ENCODE results near the gene GAL3ST2.
"Not testable (repeated sequence)": the region's sequence is repeated elsewhere in the genome, so short reads cannot be mapped to it uniquely, and the experiment has no call there.

Gene GAL3ST2

GRCh38 chr2:241780939-241781569 lies 4.4 kb downstream of the GAL3ST2 start:
- no peak overlapping the region for H2BK120ac ChIP-seq (ENCODE audit: low read depth, low read length)
- no peak overlapping the region for H4K91ac ChIP-seq (ENCODE audit: low read depth, low read length, poor library complexity)
- H3K23ac ChIP-seq (ENCODE audit: low read depth, low read length, poor library complexity) = no peak overlapping the region
- no peak overlapping the region for H3K4me3 ChIP-seq (ENCODE audit: low read length in 2 of 2)
- H3K4me1 ChIP-seq (ENCODE audit: control insufficient read depth in 2 of 2, insufficient read depth in 1 of 2, low read depth in 1 of 2, low read length in 2 of 2) = no peaks in the 10 kb centered on the region
- H3K4ac ChIP-seq (ENCODE audit: low read length) = no peak overlapping the region
- no peak overlapping the region for H3K14ac ChIP-seq (ENCODE audit: low read length)
- no peaks in the 10 kb centered on the region for H3K36me3 ChIP-seq (replicated peaks in 1 of 2; ENCODE audit: control insufficient read depth in 2 of 2, insufficient read depth in 2 of 2, low read length in 2 of 2)
- no peak overlapping the region for H2AFZ ChIP-seq (ENCODE audit: low read length)
- no peak overlapping the region for H2AK5ac ChIP-seq (ENCODE audit: low read depth, low read length)
- no peak overlapping the region for H2BK12ac ChIP-seq (ENCODE audit: low read length)
- H3K79me1 ChIP-seq (ENCODE audit: low read depth, low read length) = no peaks in the 10 kb centered on the region
- H3K27me3 ChIP-seq (ENCODE audit: control insufficient read depth in 3 of 3, insufficient read depth in 3 of 3, low read depth in 1 of 3, low read length in 3 of 3) = no peaks in the 10 kb centered on the region
- H3K18ac ChIP-seq (ENCODE audit: low read length) = no peak overlapping the region
- no peak for DNase-seq (ENCODE audit: low spot score)
- WGBS, 2 donors (ENCODE audit: extremely low coverage in 2 of 2, insufficient read length in 2 of 2, insufficient replicate concordance in 1 of 2) = no CpG with 5 or more reads among the region's 5 CpGs
- no peak overlapping the region for H3K27ac ChIP-seq (replicated peaks; ENCODE audit: low read length)
- H3K4me2 ChIP-seq (ENCODE audit: insufficient read depth, low read length, poor library complexity, severe bottlenecking) = no peak overlapping the region
- H3K9me3 ChIP-seq (replicated peaks in 1 of 2; ENCODE audit: control insufficient read depth in 2 of 2, insufficient read depth in 1 of 2, low read depth in 1 of 2, low read length in 2 of 2) = peaks cover 2 to 3% of the 10 kb centered on the region in 2 donors
- H2BK15ac ChIP-seq (ENCODE audit: low read length) = no peak overlapping the region
- no peak overlapping the region for H4K8ac ChIP-seq (ENCODE audit: low read depth, low read length)
- H2BK5ac ChIP-seq (ENCODE audit: low read length) = no peak overlapping the region
- no peak overlapping the region for H3K9ac ChIP-seq (ENCODE audit: low read depth, low read length, poor library complexity)

- H3K18ac ChIP-seq (ENCODE audit: low read length); H4K91ac ChIP-seq (ENCODE audit: low read depth, low read length, poor library complexity); H3K27ac ChIP-seq (replicated peaks; ENCODE audit: low read length); H3K79me1 ChIP-seq (ENCODE audit: low read depth, low read length); H3K4me1 ChIP-seq (ENCODE audit: control insufficient read depth in 2 of 2, insufficient read depth in 1 of 2, low read depth in 1 of 2, low read length in 2 of 2); H3K4me3 ChIP-seq (ENCODE audit: low read length in 2 of 2); H3K9me3 ChIP-seq (replicated peaks in 1 of 2; ENCODE audit: control insufficient read depth in 2 of 2, insufficient read depth in 1 of 2, low read depth in 1 of 2, low read length in 2 of 2); H3K23ac ChIP-seq (ENCODE audit: low read depth, low read length, poor library complexity); H2AFZ ChIP-seq (ENCODE audit: low read length); H2BK5ac ChIP-seq (ENCODE audit: low read length); H3K36me3 ChIP-seq (replicated peaks in 1 of 2; ENCODE audit: control insufficient read depth in 2 of 2, insufficient read depth in 2 of 2, low read length in 2 of 2); H3K4ac ChIP-seq (ENCODE audit: low read length); H3K27me3 ChIP-seq (ENCODE audit: control insufficient read depth in 3 of 3, insufficient read depth in 3 of 3, low read depth in 1 of 3, low read length in 3 of 3); H4K8ac ChIP-seq (ENCODE audit: low read depth, low read length); H2AK5ac ChIP-seq (ENCODE audit: low read depth, low read length); H2BK12ac ChIP-seq (ENCODE audit: low read length); H3K9ac ChIP-seq (ENCODE audit: low read depth, low read length, poor library complexity); H3K4me2 ChIP-seq (ENCODE audit: insufficient read depth, low read length, poor library complexity, severe bottlenecking); H2BK15ac ChIP-seq (ENCODE audit: low read length); H2BK120ac ChIP-seq (ENCODE audit: low read depth, low read length); H3K14ac ChIP-seq (ENCODE audit: low read length); DNase-seq (ENCODE audit: low spot score): not testable (repeated sequence)
- WGBS, 2 donors (ENCODE audit: extremely low coverage in 2 of 2, insufficient read length in 2 of 2, insufficient replicate concordance in 1 of 2) = no CpG with 5 or more reads among the region's 3 CpGs
Measured at GRCh38 chr2:241782053-241782452, 5.4 kb downstream of the GAL3ST2 start.

DNA sequence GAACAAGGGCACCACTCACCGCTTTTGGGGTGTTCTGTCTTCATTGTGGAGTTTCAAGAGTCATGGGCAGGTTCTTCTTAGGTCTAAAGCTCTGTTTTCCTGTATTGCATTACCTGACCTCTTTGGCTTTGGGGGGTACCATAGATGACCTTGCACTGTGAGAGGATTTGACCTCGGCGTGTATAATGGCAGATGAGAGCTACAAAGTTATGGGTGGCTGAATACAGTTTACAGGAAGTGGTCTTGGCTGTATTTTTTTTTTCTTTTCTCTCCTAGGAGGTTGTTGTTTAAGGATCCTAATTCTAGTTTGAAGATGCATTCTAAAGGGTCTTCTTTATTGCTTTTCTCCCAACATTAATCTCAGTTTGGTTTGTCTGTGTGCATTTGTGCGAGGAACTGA lies 11.5 kb downstream of the GAL3ST2 start:
- Histone ChIP-seq H3K4me2 (ENCODE audit: insufficient read depth, low read length, poor library complexity, severe bottlenecking) (no peak overlapping the region), H3K9me3 (replicated peaks in 1 of 2; ENCODE audit: control insufficient read depth in 2 of 2, insufficient read depth in 1 of 2, low read depth in 1 of 2, low read length in 2 of 2) (peaks cover 2 to 4% of the 10 kb centered on the region in 2 donors), H2BK12ac (ENCODE audit: low read length) (no peak overlapping the region), H3K27ac (replicated peaks; ENCODE audit: low read length) (no peak overlapping the region), H3K4ac (ENCODE audit: low read length) (no peak overlapping the region), H2BK5ac (ENCODE audit: low read length) (no peak overlapping the region), H2AK5ac (ENCODE audit: low read depth, low read length) (no peak overlapping the region), H3K9ac (ENCODE audit: low read depth, low read length, poor library complexity) (no peak overlapping the region), H3K14ac (ENCODE audit: low read length) (no peak overlapping the region), H2BK120ac (ENCODE audit: low read depth, low read length) (no peak overlapping the region), H3K23ac (ENCODE audit: low read depth, low read length, poor library complexity) (no peak overlapping the region), H2BK15ac (ENCODE audit: low read length) (no peak overlapping the region), H3K4me1 (ENCODE audit: control insufficient read depth in 2 of 2, insufficient read depth in 1 of 2, low read depth in 1 of 2, low read length in 2 of 2) (no peaks in the 10 kb centered on the region), H3K4me3 (ENCODE audit: low read length in 2 of 2) (no peak overlapping the region), H2AFZ (ENCODE audit: low read length) (no peak overlapping the region), H4K91ac (ENCODE audit: low read depth, low read length, poor library complexity) (no peak overlapping the region), H3K36me3 (replicated peaks in 1 of 2; ENCODE audit: control insufficient read depth in 2 of 2, insufficient read depth in 2 of 2, low read length in 2 of 2) (no peaks in the 10 kb centered on the region), H3K27me3 (ENCODE audit: control insufficient read depth in 3 of 3, insufficient read depth in 3 of 3, low read depth in 1 of 3, low read length in 3 of 3) (no peaks in the 10 kb centered on the region), H3K79me1 (ENCODE audit: low read depth, low read length) (no peaks in the 10 kb centered on the region), H4K8ac (ENCODE audit: low read depth, low read length) (no peak overlapping the region), H3K18ac (ENCODE audit: low read length) (no peak overlapping the region)
- WGBS, 2 donors (ENCODE audit: extremely low coverage in 2 of 2, insufficient read length in 2 of 2, insufficient replicate concordance in 1 of 2) = no CpG with 5 or more reads among the region's 4 CpGs
- no peak for DNase-seq (ENCODE audit: low spot score)

- no peak overlapping the region for H3K14ac ChIP-seq (ENCODE audit: low read length)
- H3K4me3 ChIP-seq (ENCODE audit: low read length in 2 of 2) = no peak overlapping the region
- H3K4me2 ChIP-seq (ENCODE audit: insufficient read depth, low read length, poor library complexity, severe bottlenecking) = no peak overlapping the region
- no peak overlapping the region for H4K91ac ChIP-seq (ENCODE audit: low read depth, low read length, poor library complexity)
- no CpG with 5 or more reads among the region's 3 CpGs for WGBS, 2 donors (ENCODE audit: extremely low coverage in 2 of 2, insufficient read length in 2 of 2, insufficient replicate concordance in 1 of 2)
- no peak overlapping the region for H3K9ac ChIP-seq (ENCODE audit: low read depth, low read length, poor library complexity)
- no peaks in the 10 kb centered on the region for H3K36me3 ChIP-seq (replicated peaks in 1 of 2; ENCODE audit: control insufficient read depth in 2 of 2, insufficient read depth in 2 of 2, low read length in 2 of 2)
- H3K27me3 ChIP-seq (ENCODE audit: control insufficient read depth in 3 of 3, insufficient read depth in 3 of 3, low read depth in 1 of 3, low read length in 3 of 3) = no peaks in the 10 kb centered on the region
- H3K9me3 ChIP-seq (replicated peaks in 1 of 2; ENCODE audit: control insufficient read depth in 2 of 2, insufficient read depth in 1 of 2, low read depth in 1 of 2, low read length in 2 of 2) = peaks cover 2 to 4% of the 10 kb centered on the region in 2 donors
- H3K4me1 ChIP-seq (ENCODE audit: control insufficient read depth in 2 of 2, insufficient read depth in 1 of 2, low read depth in 1 of 2, low read length in 2 of 2) = no peaks in the 10 kb centered on the region
- no peak overlapping the region for H2AK5ac ChIP-seq (ENCODE audit: low read depth, low read length)
- H2AFZ ChIP-seq (ENCODE audit: low read length) = no peak overlapping the region
- H2BK120ac ChIP-seq (ENCODE audit: low read depth, low read length) = no peak overlapping the region
- no peak overlapping the region for H3K23ac ChIP-seq (ENCODE audit: low read depth, low read length, poor library complexity)
- H3K18ac ChIP-seq (ENCODE audit: low read length) = no peak overlapping the region
- no peak overlapping the region for H2BK12ac ChIP-seq (ENCODE audit: low read length)
- H3K79me1 ChIP-seq (ENCODE audit: low read depth, low read length) = no peaks in the 10 kb centered on the region
- DNase-seq (ENCODE audit: low spot score) = no peak
- H2BK5ac ChIP-seq (ENCODE audit: low read length) = no peak overlapping the region
- H3K27ac ChIP-seq (replicated peaks; ENCODE audit: low read length) = no peak overlapping the region
- H3K4ac ChIP-seq (ENCODE audit: low read length) = no peak overlapping the region
- no peak overlapping the region for H4K8ac ChIP-seq (ENCODE audit: low read depth, low read length)
- no peak overlapping the region for H2BK15ac ChIP-seq (ENCODE audit: low read length)
Measured at GRCh38 chr2:241788572-241788971, 11.9 kb downstream of the GAL3ST2 start.

Measured in neuronal stem cell (in vitro differentiated cells).